Measurements from ENCODE around the gene CDC42BPB. TPM values are rescaled to one million over a fixed set of nuclear protein-coding genes. Genes with fewer than 3 reads are reported as not detected.

CDC42BPB gene
- total RNA-seq, 2 experiments from 2014 or later: 0.35 to 0.56 TPM

GRCh38 chr14:102991376-102991775, 66.0 kb downstream of the CDC42BPB start:
- peaks cover 13% of the 10 kb centered on the region for H3K9me3 Mint-ChIP-seq (ENCODE audit: low read depth)
- no peak overlapping the region for H3K27ac Mint-ChIP-seq
- peaks cover 4% of the 10 kb centered on the region for H3K27me3 Mint-ChIP-seq
- H3K4me1 Mint-ChIP-seq: no peaks in the 10 kb centered on the region
- no peak for ATAC-seq
- H3K4me3 Mint-ChIP-seq: no peak overlapping the region
- H3K36me3 Mint-ChIP-seq: peaks cover 7% of the 10 kb centered on the region
- DNase-seq: no peak
- CTCF ChIA-PET: no interaction called here

DNA sequence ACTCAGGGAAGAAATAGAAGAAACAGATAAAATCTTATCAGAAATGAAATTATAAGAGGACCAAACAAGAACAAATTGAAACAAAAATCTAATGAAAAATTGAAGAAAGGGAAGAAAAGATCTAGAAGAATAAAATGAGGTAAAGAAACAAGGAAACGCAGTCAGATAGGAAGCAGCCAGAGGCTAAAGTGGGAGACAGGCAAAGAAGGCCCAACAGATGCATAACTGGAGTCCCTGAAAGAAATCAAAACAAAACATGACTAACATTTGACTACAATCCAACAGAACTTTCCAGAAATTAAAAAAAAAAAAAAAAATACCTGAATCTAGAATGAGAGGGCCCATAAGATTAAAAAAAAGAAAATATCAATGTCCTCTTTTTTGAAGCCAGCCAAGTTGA, 69.3 kb downstream of the CDC42BPB start:
- H3K27ac Mint-ChIP-seq: no peak overlapping the region
- H3K36me3 Mint-ChIP-seq: peaks cover 9% of the 10 kb centered on the region
- peaks cover 15% of the 10 kb centered on the region for H3K9me3 Mint-ChIP-seq (ENCODE audit: low read depth)
- no peak for ATAC-seq
- H3K4me3 Mint-ChIP-seq: no peak overlapping the region
- no peak for DNase-seq
- peaks cover 4% of the 10 kb centered on the region for H3K27me3 Mint-ChIP-seq
- no peaks in the 10 kb centered on the region for H3K4me1 Mint-ChIP-seq
- CTCF ChIA-PET: no interaction called here

DNA sequence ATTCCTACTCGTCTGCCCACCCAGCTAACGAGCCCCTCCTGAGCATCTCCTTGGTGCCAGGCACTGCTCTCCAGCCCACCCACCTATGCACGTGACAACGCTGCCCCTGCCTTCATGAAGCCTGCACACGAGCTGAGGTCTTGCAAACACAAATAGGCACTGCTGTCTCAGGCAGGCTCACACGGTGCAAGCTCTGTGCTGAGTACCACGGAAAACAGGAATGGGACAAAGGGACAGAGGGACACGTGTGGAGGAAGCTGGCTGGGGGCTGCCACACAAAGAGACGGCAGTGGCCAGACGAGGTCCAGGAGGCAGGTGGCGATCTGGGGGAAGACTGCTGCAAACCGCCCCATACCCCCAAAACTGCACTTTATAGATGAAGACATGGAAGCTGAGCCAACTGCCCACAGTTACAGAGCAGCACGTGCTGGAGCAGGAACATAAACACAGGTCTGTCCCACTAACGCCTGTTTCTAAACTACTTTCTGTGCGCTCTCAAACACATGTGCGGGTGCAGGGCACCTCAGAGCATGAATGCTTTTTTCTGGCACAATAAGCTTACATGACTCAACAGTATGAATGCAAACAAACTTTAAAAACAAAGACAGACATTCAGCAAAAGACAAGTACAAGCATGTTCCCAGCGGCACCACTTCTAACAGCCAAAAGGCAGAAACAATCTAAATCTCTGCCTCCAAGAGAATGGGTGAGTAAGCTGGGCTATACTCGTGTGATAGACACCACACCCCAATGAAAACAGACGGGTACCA, 70.4 kb downstream of the CDC42BPB start:
- Mint-ChIP-seq H3K9me3 (ENCODE audit: low read depth) (peaks cover 15% of the 10 kb centered on the region), H3K27me3 (peaks cover 4% of the 10 kb centered on the region), H3K36me3 (peaks cover 9% of the 10 kb centered on the region), H3K27ac (no peak overlapping the region), H3K4me3 (no peak overlapping the region), H3K4me1 (no peaks in the 10 kb centered on the region)
- no peak for DNase-seq
- ATAC-seq: no peak
- CTCF ChIA-PET: no interaction called here

DNA sequence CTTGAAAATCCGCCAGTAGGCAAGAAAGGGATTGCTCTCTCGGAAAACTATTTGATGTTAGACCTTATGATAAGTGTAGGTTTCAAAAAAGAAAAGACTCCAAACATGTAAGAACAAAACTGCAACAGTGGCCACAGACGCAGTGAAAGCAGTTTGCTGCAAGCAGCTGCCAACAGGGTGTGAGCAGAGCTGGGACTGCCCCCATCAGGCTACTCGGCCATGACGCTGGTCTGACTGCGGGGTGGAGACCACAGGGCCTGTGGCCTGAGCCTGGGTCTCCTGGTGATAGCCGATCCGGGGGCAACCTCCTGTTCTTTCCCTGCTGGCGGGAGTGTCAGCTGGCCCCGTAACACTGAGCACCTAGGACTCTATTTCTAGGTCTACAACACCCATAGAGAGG, 71.7 kb downstream of the CDC42BPB start:
- peaks cover 9% of the 10 kb centered on the region for H3K36me3 Mint-ChIP-seq
- H3K27ac Mint-ChIP-seq: no peak overlapping the region
- H3K9me3 Mint-ChIP-seq (ENCODE audit: low read depth): peaks cover 15% of the 10 kb centered on the region
- ATAC-seq (no peak), DNase-seq (no peak)
- peaks cover 4% of the 10 kb centered on the region for H3K27me3 Mint-ChIP-seq
- no peak overlapping the region for H3K4me3 Mint-ChIP-seq
- H3K4me1 Mint-ChIP-seq: no peaks in the 10 kb centered on the region
- CTCF ChIA-PET: no interaction called here

- CTCF ChIA-PET: no interaction called here
- Mint-ChIP-seq H3K27me3 (peaks cover 4% of the 10 kb centered on the region), H3K36me3 (peaks cover 9% of the 10 kb centered on the region), H3K4me1 (no peaks in the 10 kb centered on the region), H3K27ac (no peak overlapping the region), H3K4me3 (no peak overlapping the region), H3K9me3 (ENCODE audit: low read depth) (peaks cover 15% of the 10 kb centered on the region)
- ATAC-seq (no peak), DNase-seq (no peak)
These were observed 72.8 kb downstream of the CDC42BPB start for GRCh38 chr14:102984336-102985102.

DNA sequence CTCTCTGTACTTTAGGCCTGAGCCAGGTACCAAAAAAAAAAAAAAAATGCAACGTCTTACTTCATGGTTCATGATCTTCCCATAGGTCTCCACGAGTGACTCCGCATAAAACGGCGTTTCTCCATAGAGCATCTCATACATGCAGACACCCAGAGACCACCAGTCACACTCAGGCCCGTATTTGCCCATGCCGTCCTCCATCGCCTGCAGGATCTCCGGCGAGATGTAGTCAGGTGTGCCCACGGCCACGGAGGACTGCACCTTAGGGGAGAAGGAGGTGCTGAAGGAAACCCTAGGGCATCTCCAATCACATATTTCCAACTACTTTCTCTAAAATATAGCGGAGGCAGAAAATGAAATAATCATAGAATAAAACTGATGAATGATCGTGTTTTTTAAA, 73.9 kb downstream of the CDC42BPB start:
- H3K9me3 Mint-ChIP-seq (ENCODE audit: low read depth): peaks cover 14% of the 10 kb centered on the region
- no peak overlapping the region for H3K4me3 Mint-ChIP-seq
- CTCF ChIA-PET: no interaction called here
- H3K4me1 Mint-ChIP-seq: no peaks in the 10 kb centered on the region
- peaks cover 7% of the 10 kb centered on the region for H3K36me3 Mint-ChIP-seq
- H3K27me3 Mint-ChIP-seq: peaks cover 3% of the 10 kb centered on the region
- DNase-seq (no peak), ATAC-seq (no peak)
- H3K27ac Mint-ChIP-seq: no peak overlapping the region

DNA sequence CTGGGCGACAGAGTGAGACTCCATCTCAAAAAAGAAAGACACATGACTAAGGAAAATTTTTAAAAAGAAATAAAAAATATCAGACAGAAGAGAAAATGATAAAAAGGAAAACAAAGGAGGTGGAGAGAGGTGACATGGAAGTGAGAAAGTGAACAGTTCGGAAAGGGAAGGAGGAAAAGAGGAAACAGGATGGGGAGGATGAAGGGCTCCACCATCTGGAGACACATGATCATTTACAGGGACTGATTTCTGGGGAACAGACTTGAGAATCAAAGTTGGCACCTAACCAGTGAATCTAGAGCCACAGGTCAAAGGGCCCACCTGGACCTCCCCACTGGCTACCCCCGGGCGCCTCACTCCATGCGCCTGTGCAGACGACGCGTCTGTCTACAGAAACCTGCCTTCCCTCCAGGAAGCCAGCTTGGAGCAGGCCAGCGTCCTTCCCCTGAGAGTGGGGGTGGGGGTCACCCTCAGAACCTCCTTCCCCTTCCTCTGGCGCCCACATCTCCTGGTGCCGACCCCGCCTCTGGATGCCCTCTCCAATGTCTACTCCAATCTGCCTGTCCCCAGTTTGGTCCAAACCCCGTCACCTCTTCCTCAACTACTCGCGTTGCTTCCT, 74.4 kb downstream of the CDC42BPB start:
- Mint-ChIP-seq H3K27ac (no peak overlapping the region), H3K4me3 (no peak overlapping the region), H3K36me3 (peaks cover 4% of the 10 kb centered on the region), H3K4me1 (no peaks in the 10 kb centered on the region), H3K9me3 (ENCODE audit: low read depth) (peaks cover 9% of the 10 kb centered on the region), H3K27me3 (no peaks in the 10 kb centered on the region)
- ATAC-seq (no peak), DNase-seq (no peak)
- CTCF ChIA-PET: no interaction called here

DNA sequence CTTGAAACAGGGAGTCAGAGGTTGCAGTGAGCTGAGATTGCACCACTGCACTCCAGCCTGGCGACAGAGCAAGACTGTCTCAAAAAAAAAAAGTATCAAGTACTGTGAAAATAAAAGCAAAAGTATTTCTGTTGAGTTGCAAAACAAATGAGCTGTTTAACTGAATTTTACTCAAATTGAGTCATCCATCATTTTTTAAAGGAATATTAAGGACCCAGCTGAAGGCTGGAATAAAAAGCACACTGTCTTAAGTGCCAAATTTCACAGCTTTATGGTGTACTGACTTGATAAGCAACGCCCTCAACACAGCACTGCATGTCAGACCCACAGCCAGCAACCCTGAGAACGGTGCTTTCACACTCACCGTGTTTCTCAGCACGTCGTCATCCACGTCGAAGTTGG, 76.9 kb downstream of the CDC42BPB start:
- Mint-ChIP-seq H3K4me3 (no peak overlapping the region), H3K27me3 (no peaks in the 10 kb centered on the region), H3K9me3 (ENCODE audit: low read depth) (no peaks in the 10 kb centered on the region), H3K4me1 (no peaks in the 10 kb centered on the region), H3K36me3 (no peaks in the 10 kb centered on the region), H3K27ac (no peak overlapping the region)
- no peak for ATAC-seq
- DNase-seq: no peak
- CTCF ChIA-PET: no interaction called here

- Mint-ChIP-seq H3K4me1 (no peaks in the 10 kb centered on the region), H3K4me3 (no peak overlapping the region), H3K27me3 (no peaks in the 10 kb centered on the region), H3K36me3 (no peaks in the 10 kb centered on the region), H3K27ac (no peak overlapping the region), H3K9me3 (ENCODE audit: low read depth) (no peaks in the 10 kb centered on the region)
- CTCF ChIA-PET: no interaction called here
- ATAC-seq: no peak
- DNase-seq: no peak
These were observed 77.9 kb downstream of the CDC42BPB start for GRCh38 chr14:102979406-102979805.

DNA sequence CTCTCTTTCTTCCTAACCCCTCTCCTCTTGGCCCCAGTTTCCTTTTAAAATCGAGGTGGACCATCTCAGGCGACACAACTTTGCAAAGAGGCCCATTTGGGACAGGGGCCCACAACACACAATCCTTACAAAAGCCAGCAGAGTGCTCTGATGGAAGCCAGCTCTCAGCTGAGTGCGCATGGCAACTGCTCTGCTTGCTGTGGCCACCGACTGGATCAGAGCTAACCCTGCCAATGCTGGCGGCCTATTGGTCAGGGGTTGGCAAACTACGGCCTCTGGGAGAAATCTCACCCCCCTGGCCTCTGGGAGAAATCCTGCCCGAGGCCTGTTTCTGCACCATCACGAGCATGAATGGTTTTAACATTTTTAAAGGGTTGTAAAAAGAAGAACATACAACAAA, 79.9 kb downstream of the CDC42BPB start:
- H3K9me3 Mint-ChIP-seq (ENCODE audit: low read depth): no peaks in the 10 kb centered on the region
- DNase-seq: no peak
- no peak for ATAC-seq
- no peaks in the 10 kb centered on the region for H3K36me3 Mint-ChIP-seq
- H3K27me3 Mint-ChIP-seq: no peaks in the 10 kb centered on the region
- CTCF ChIA-PET: no interaction called here
- no peaks in the 10 kb centered on the region for H3K4me1 Mint-ChIP-seq
- H3K27ac Mint-ChIP-seq: no peak overlapping the region
- H3K4me3 Mint-ChIP-seq: no peak overlapping the region

GRCh38 chr14:102975662-102976061, 81.7 kb downstream of the CDC42BPB start:
- H3K36me3 Mint-ChIP-seq: no peaks in the 10 kb centered on the region
- H3K9me3 Mint-ChIP-seq (ENCODE audit: low read depth): no peaks in the 10 kb centered on the region
- DNase-seq (no peak), ATAC-seq (no peak)
- no peak overlapping the region for H3K4me3 Mint-ChIP-seq
- H3K4me1 Mint-ChIP-seq: no peaks in the 10 kb centered on the region
- no peak overlapping the region for H3K27ac Mint-ChIP-seq
- H3K27me3 Mint-ChIP-seq: no peaks in the 10 kb centered on the region
- CTCF ChIA-PET: interaction anchor here (0.7 kb wide), 1 partner anchor 281 kb away, joined by 3 read pairs; no protein-coding TSS in a partner anchor

- no peak overlapping the region for H3K4me3 Mint-ChIP-seq
- H3K36me3 Mint-ChIP-seq: no peaks in the 10 kb centered on the region
- no peak overlapping the region for H3K27ac Mint-ChIP-seq
- H3K4me1 Mint-ChIP-seq: no peaks in the 10 kb centered on the region
- no peak for ATAC-seq
- no peaks in the 10 kb centered on the region for H3K9me3 Mint-ChIP-seq (ENCODE audit: low read depth)
- H3K27me3 Mint-ChIP-seq: no peaks in the 10 kb centered on the region
- CTCF ChIA-PET: no interaction called here
- no peak for DNase-seq
These were observed 83.6 kb downstream of the CDC42BPB start for GRCh38 chr14:102973706-102974285.

DNA sequence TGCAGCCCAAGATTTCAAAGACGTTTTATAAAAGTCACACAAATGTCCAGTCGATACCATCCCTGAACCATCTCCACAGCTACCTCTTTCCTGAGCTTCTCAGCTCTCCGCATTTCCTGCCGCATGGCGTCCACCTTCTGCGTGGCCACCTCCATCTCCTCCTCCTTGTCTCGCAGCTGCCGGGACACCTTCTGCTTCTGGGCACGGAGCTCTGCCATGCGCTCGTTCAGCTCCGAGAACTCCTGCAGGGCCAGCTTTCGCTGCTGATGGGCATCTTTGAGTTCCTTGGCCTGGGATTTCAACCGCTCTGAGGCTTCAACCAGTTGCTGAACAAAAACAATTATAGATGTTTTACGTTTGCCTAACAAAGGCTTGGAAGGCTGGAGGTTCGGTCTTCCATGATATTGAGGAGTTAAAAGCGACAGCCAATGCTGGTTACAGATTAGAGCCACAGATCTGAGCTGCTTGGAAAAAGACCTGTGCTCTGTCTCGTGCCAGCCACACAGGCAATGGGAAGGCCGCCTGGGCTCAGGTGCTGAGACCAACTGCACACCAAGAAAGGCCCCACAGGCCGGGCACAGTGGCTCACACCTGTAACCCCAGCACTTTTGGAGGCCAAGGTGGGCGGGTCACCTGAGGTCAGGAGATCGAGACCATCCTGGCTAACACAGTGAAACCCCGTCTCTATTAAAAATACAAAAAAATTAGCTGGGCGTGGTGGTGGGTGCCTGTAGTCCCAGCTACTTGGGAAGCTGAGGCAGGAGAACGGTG, 85.3 kb downstream of the CDC42BPB start:
- CTCF ChIA-PET: interaction anchor here (1.2 kb wide), 1 partner anchor 133 kb away, joined by 3 read pairs; no protein-coding TSS in a partner anchor
- H3K4me1 Mint-ChIP-seq: no peaks in the 10 kb centered on the region
- no peaks in the 10 kb centered on the region for H3K36me3 Mint-ChIP-seq
- no peak for DNase-seq
- H3K27ac Mint-ChIP-seq: no peak overlapping the region
- ATAC-seq: no peak
- no peaks in the 10 kb centered on the region for H3K9me3 Mint-ChIP-seq (ENCODE audit: low read depth)
- H3K27me3 Mint-ChIP-seq: no peaks in the 10 kb centered on the region
- no peak overlapping the region for H3K4me3 Mint-ChIP-seq

All from activated CD8-positive, alpha-beta memory T cell treated with anti-CD3 and anti-CD28 coated beads, Interleukin-2, amount 10 ng/mL, durations not matched to agents 7 days and 5 days (primary cell).